Thyroid gland (tissue), 4 donors: Measurements from ENCODE around the gene KIAA1755.
"Not testable (repeated sequence)": the region's sequence is repeated elsewhere in the genome, so short reads cannot be mapped to it uniquely, and the experiment has no call there.

Source experiments
- POLR2A ChIP-seq, 2 donors: fragments of 450-650 bp; IDR thresholded peaks; one replicate each; pipeline ENCODE4 v1.6.1; 2017; ENCODE audit warnings: antibody characterized with exemption in 2 of 2, mild to moderate bottlenecking in 2 of 2, moderate library complexity in 1 of 2
- TF ChIP-seq, protein P1 (sequence below), 6 experiments: fragments of 200-600 bp in 3 of 6; fragments of 450-650 bp in 3 of 6; sonication (generic) in 3 of 6; IDR thresholded peaks; one replicate each; pipeline ENCODE4 v1.5.1; 2016 to 2019; ENCODE audit warnings: antibody characterized with exemption in 6 of 6, mild to moderate bottlenecking in 2 of 6, inconsistent platforms in 1 of 6, moderate library complexity in 1 of 6

DNA sequence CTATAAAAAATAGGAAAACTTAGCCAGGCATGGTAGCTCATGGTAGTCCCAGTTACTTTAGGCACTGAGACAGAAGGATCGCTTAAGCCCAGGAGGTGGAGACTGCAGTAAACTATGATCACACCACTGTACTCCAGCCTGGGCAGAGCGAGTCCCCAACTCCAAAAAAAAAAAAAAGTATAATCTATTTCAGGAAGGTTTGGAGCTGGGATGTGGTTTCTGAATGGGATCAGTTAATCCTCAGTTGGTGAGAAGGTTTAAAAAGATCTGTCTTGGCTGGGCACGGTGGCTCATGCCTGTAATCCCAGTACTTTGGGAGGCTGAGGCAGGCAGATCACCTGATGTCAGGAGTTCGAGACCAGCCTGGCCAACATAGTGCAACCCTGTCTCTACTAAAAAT is 5.9 kb downstream of the KIAA1755 start:
- TF ChIP-seq, protein P1, sequence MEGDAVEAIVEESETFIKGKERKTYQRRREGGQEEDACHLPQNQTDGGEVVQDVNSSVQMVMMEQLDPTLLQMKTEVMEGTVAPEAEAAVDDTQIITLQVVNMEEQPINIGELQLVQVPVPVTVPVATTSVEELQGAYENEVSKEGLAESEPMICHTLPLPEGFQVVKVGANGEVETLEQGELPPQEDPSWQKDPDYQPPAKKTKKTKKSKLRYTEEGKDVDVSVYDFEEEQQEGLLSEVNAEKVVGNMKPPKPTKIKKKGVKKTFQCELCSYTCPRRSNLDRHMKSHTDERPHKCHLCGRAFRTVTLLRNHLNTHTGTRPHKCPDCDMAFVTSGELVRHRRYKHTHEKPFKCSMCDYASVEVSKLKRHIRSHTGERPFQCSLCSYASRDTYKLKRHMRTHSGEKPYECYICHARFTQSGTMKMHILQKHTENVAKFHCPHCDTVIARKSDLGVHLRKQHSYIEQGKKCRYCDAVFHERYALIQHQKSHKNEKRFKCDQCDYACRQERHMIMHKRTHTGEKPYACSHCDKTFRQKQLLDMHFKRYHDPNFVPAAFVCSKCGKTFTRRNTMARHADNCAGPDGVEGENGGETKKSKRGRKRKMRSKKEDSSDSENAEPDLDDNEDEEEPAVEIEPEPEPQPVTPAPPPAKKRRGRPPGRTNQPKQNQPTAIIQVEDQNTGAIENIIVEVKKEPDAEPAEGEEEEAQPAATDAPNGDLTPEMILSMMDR (IDR thresholded peaks at IDR 0.05), result not testable (repeated sequence)
- TF ChIP-seq POLR2A (IDR thresholded peaks at IDR 0.05), result not testable (repeated sequence)
